Anterior cingulate cortex (tissue), 58 donors: Measurements from ENCODE around the gene SPRYD3.
"Not testable (repeated sequence)": the region's sequence is repeated elsewhere in the genome, so short reads cannot be mapped to it uniquely, and the experiment has no call there.

Experiments used
- DNase-seq, 58 donors: peaks; one replicate each; lab custom pipeline; 2025; lab: John Stamatoyannopoulos, UW

The SPRYD3 gene

GRCh38 chr12:53102883-53103807 is 24.0 kb upstream of the SPRYD3 start, which contains the start of gene SOAT2:
Gene SOAT2, plus strand, starts transcription at chr12:53103486. Its CDS starts 92 bp downstream, at chr12:53103578.
- no peak for DNase-seq

- no peak for DNase-seq
Observed at GRCh38 chr12:53101931-53102781, 23.0 kb upstream of the SPRYD3 start.

GRCh38 chr12:53101266-53101665 is 22.1 kb upstream of the SPRYD3 start:
- no peak for DNase-seq

GRCh38 chr12:53100466-53101151 is 21.4 kb upstream of the SPRYD3 start:
- DNase-seq: no peak

GRCh38 chr12:53099071-53099882 is 20.1 kb upstream of the SPRYD3 start:
- peak in 54 of 58 donors; percentile 10 to 88 (median 52) for DNase-seq

GRCh38 chr12:53098354-53098981 is 19.3 kb upstream of the SPRYD3 start:
- DNase-seq: peak in 25 of 58 donors; percentile 8 to 61 (median 31)

GRCh38 chr12:53097564-53098353 is 18.6 kb upstream of the SPRYD3 start, which contains the start of gene IGFBP6:
Gene IGFBP6, plus strand, starts transcription at chr12:53097667. Its CDS starts 51 bp downstream, at chr12:53097718.
- peak in 29 of 58 donors; percentile 10 to 62 (median 37) for DNase-seq

- DNase-seq: peak in 5 of 58 donors; percentile 11 to 33 (median 20)
Observed at GRCh38 chr12:53097207-53097563, 18.0 kb upstream of the SPRYD3 start.

- no peak for DNase-seq
Observed at GRCh38 chr12:53096759-53097158, 17.6 kb upstream of the SPRYD3 start.

- no peak for DNase-seq
Observed at GRCh38 chr12:53096089-53096741, 17.0 kb upstream of the SPRYD3 start.

- not testable (repeated sequence) for DNase-seq
Observed at GRCh38 chr12:53095596-53095895, 16.4 kb upstream of the SPRYD3 start.

GRCh38 chr12:53094796-53095595 is 15.8 kb upstream of the SPRYD3 start:
- DNase-seq: not testable (repeated sequence)

GRCh38 chr12:53094394-53094787 is 15.2 kb upstream of the SPRYD3 start:
- DNase-seq: no peak

GRCh38 chr12:53093777-53094393 is 14.7 kb upstream of the SPRYD3 start:
- DNase-seq: peak in 1 of 58 donors; percentile 17

- no peak for DNase-seq
Observed at GRCh38 chr12:53091756-53092155, 12.6 kb upstream of the SPRYD3 start.

GRCh38 chr12:53090554-53090953 is 11.4 kb upstream of the SPRYD3 start:
- DNase-seq: no peak

GRCh38 chr12:53090105-53090504 is 10.9 kb upstream of the SPRYD3 start:
- no peak for DNase-seq
